ENCODE data around the gene NHLRC1. TPM values are rescaled to one million over a fixed set of nuclear protein-coding genes. Genes with fewer than 3 reads are reported as not detected.

NHLRC1 gene
- total RNA-seq: 0.99 TPM
- 2.4 TPM for polyA plus RNA-seq
- long read RNA-seq, donor 1: 0 reads
- long read RNA-seq, donor 2: 0 reads
- long read RNA-seq, donor 3, partial matches to known transcripts: 0 of 1 reads
- long read RNA-seq, donor 3, other reads (novel, unspliced or antisense): 0 of 1 reads
- long read RNA-seq, donor 4, partial matches to known transcripts: 0 of 4 reads
- long read RNA-seq, donor 4, other reads (novel, unspliced or antisense): 0 of 4 reads
- long read RNA-seq, donor 5, transcript NHLRC1-201 (1 exons, 2,248 nt): major isoform, 5 of 5 reads
- long read RNA-seq, donor 5, partial matches to known transcripts: 0 of 5 reads
- long read RNA-seq, donor 5, other reads (novel, unspliced or antisense): 0 of 5 reads
- long read RNA-seq, donor 6, partial matches to known transcripts: 0 of 2 reads
- long read RNA-seq, donor 6, other reads (novel, unspliced or antisense): 0 of 2 reads
- long read RNA-seq, donor 7, partial matches to known transcripts: 0 of 2 reads
- long read RNA-seq, donor 7, other reads (novel, unspliced or antisense): 0 of 2 reads
- long read RNA-seq, donor 8, partial matches to known transcripts: 0 of 2 reads
- long read RNA-seq, donor 8, other reads (novel, unspliced or antisense): 0 of 2 reads
- long read RNA-seq, donor 9, partial matches to known transcripts: 0 of 2 reads
- long read RNA-seq, donor 9, other reads (novel, unspliced or antisense): 0 of 2 reads
- long read RNA-seq, donor 10: 0 reads

DNA sequence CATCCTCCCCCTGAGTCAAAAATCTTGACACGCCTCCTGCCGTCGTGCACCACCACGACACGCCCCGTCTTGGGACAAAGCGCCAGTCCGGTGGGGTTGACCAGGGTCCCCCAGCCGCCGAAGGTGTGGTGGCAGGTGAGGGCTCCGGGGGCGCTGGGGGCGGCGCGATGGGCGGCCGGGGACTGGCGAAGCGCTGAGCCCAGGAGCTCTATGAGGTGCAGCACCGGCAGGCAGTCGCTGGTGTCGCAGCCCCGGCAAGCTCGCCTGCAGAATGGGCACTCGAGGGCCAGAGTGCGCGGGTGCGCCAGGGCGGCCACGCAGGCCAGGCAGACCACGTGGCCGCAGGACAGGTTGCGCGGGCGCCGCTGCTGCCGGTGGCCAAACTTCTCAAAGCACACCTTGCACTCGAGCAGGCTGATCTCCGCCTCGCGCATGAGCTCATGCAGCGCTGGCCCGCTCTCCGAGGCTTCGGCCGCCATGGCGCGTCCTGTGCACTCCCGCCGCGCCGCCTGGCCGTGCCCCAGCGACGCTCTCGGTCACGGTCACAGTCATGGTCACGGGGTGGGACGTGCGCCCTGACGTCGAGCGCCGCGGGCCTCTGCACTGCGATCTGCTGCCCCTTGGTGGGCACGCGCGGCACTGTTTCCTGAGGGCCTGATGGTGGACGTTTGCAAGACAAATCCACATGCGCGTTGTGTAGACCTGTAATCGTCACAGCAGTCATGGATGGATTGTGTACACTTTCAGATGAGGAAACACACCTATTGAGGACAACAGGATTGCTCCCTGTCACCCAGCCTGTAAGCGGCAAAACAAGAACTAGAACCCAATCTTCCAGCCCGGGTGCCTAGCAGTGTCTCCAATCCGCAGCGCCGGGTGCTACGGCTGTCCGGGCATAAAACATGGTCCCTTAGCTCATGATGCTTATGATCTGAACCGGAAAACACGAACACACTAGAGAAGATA lies at the start of gene NHLRC1:
Gene NHLRC1, minus strand, starts transcription at position 550 of the 966 bp plus-strand sequence. Its CDS starts 71 bp downstream, at position 479.
- Histone ChIP-seq H3K36me3 (ENCODE audit: control insufficient read depth in 2 of 2, insufficient read depth in 2 of 2, low read length in 1 of 2) (no peaks in the 10 kb centered on the region), H3K27ac (ENCODE audit: low read depth in 1 of 2, low read length in 1 of 2) (peak within 1 kb of the TSS in 1 of 2 donors; percentile 20), H3K4me1 (ENCODE audit: control insufficient read depth in 2 of 2, insufficient read depth in 2 of 2, low read length in 2 of 2) (peaks cover 10% of the 10 kb centered on the region in 2 donors), H3K27me3 (ENCODE audit: control insufficient read depth in 2 of 2, insufficient read depth in 1 of 2, low read length in 1 of 2) (no peaks in the 10 kb centered on the region), H3K4me3 (ENCODE audit: low read length in 2 of 2) (peak within 1 kb of the TSS; percentile 40 to 68), H3K9me3 (ENCODE audit: control insufficient read depth in 2 of 2, insufficient read depth in 1 of 2, low read length in 1 of 2) (peaks cover 1 to 6% of the 10 kb centered on the region in 2 donors)
- 20% methylated on average over 82 of the region's 82 CpGs for WGBS
- DNase-seq (ENCODE audit: low read depth in 6 of 9, low spot score in 9 of 9): peak; percentile 45 to 85 (median 55)

DNA sequence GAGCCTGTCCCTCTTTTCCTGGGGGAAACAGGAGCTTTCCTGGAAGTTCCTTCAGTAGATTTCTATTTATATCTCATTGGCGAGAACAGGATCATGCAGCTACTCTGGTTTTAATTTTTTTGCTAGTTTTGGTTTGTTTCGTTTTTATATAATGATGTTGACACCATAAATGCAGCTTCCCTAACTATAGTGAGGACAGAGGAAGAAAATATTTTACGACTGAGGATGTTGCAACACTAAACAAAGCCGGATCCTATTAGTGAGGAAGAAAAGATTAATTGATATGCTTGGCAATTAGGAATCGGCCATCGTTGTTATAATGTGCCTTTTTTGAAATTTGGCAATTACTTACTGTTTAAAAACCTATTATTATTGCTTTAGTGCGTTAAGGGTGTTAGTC lies 49.4 kb upstream of the NHLRC1 start:
- H3K4me1 ChIP-seq (ENCODE audit: control insufficient read depth in 2 of 2, insufficient read depth in 2 of 2, low read length in 2 of 2): no peaks in the 10 kb centered on the region
- 96% methylated on average over 7 of the region's 7 CpGs for WGBS
- no peak for DNase-seq (ENCODE audit: low read depth in 6 of 9, low spot score in 9 of 9)
- H3K27ac ChIP-seq (ENCODE audit: low read depth in 1 of 2, low read length in 1 of 2): no peak overlapping the region
- no peaks in the 10 kb centered on the region for H3K27me3 ChIP-seq (ENCODE audit: control insufficient read depth in 2 of 2, insufficient read depth in 1 of 2, low read length in 1 of 2)
- H3K9me3 ChIP-seq (ENCODE audit: control insufficient read depth in 2 of 2, insufficient read depth in 1 of 2, low read length in 1 of 2): no peaks in the 10 kb centered on the region
- H3K36me3 ChIP-seq (ENCODE audit: control insufficient read depth in 2 of 2, insufficient read depth in 2 of 2, low read length in 1 of 2): peaks cover 11 to 29% of the 10 kb centered on the region in 2 donors
- H3K4me3 ChIP-seq (ENCODE audit: low read length in 2 of 2): no peak overlapping the region

GRCh38 chr6:18168264-18168663 lies 45.8 kb upstream of the NHLRC1 start:
- Histone ChIP-seq H3K27ac (ENCODE audit: low read depth in 1 of 2, low read length in 1 of 2) (no peak overlapping the region), H3K4me3 (ENCODE audit: low read length in 2 of 2) (no peak overlapping the region), H3K4me1 (ENCODE audit: control insufficient read depth in 2 of 2, insufficient read depth in 2 of 2, low read length in 2 of 2) (no peaks in the 10 kb centered on the region), H3K27me3 (ENCODE audit: control insufficient read depth in 2 of 2, insufficient read depth in 1 of 2, low read length in 1 of 2) (no peaks in the 10 kb centered on the region), H3K36me3 (ENCODE audit: control insufficient read depth in 2 of 2, insufficient read depth in 2 of 2, low read length in 1 of 2) (peaks cover 20 to 47% of the 10 kb centered on the region in 2 donors), H3K9me3 (ENCODE audit: control insufficient read depth in 2 of 2, insufficient read depth in 1 of 2, low read length in 1 of 2) (no peaks in the 10 kb centered on the region)
- no peak for DNase-seq (ENCODE audit: low read depth in 6 of 9, low spot score in 9 of 9)
- 98% methylated on average over 3 of the region's 3 CpGs for WGBS

GRCh38 chr6:18166312-18167036 lies 44.0 kb upstream of the NHLRC1 start:
- WGBS: 94% methylated on average over 2 of the region's 2 CpGs
- Histone ChIP-seq H3K9me3 (ENCODE audit: control insufficient read depth in 2 of 2, insufficient read depth in 1 of 2, low read length in 1 of 2) (no peaks in the 10 kb centered on the region), H3K27me3 (ENCODE audit: control insufficient read depth in 2 of 2, insufficient read depth in 1 of 2, low read length in 1 of 2) (no peaks in the 10 kb centered on the region), H3K4me1 (ENCODE audit: control insufficient read depth in 2 of 2, insufficient read depth in 2 of 2, low read length in 2 of 2) (no peaks in the 10 kb centered on the region), H3K36me3 (ENCODE audit: control insufficient read depth in 2 of 2, insufficient read depth in 2 of 2, low read length in 1 of 2) (peaks cover 26 to 51% of the 10 kb centered on the region in 2 donors), H3K4me3 (ENCODE audit: low read length in 2 of 2) (no peak overlapping the region), H3K27ac (ENCODE audit: low read depth in 1 of 2, low read length in 1 of 2) (no peak overlapping the region)
- no peak for DNase-seq (ENCODE audit: low read depth in 6 of 9, low spot score in 9 of 9)

DNA sequence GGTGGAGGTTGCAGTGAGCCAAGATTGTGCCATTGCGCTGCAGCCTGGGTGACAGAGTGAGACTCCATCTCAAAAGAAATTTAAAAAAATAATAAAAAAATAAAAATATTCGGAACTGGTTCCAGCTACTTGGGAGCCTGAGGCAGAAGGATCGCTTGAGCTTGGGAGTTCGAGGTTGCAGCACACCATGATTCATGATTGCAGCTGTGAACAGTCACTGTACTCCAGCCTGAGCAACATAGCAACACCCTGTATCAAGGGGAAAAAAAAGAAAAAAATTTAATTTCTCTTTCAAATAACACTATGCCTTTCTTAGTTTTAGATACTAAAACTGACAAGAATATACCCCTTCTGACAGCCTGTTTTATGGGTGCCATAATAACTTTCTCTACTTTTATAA lies 43.3 kb upstream of the NHLRC1 start:
- Histone ChIP-seq H3K36me3 (ENCODE audit: control insufficient read depth in 2 of 2, insufficient read depth in 2 of 2, low read length in 1 of 2) (peaks cover 31 to 54% of the 10 kb centered on the region in 2 donors), H3K9me3 (ENCODE audit: control insufficient read depth in 2 of 2, insufficient read depth in 1 of 2, low read length in 1 of 2) (no peaks in the 10 kb centered on the region), H3K4me3 (ENCODE audit: low read length in 2 of 2) (no peak overlapping the region), H3K27ac (ENCODE audit: low read depth in 1 of 2, low read length in 1 of 2) (no peak overlapping the region), H3K27me3 (ENCODE audit: control insufficient read depth in 2 of 2, insufficient read depth in 1 of 2, low read length in 1 of 2) (no peaks in the 10 kb centered on the region), H3K4me1 (ENCODE audit: control insufficient read depth in 2 of 2, insufficient read depth in 2 of 2, low read length in 2 of 2) (no peaks in the 10 kb centered on the region)
- no peak for DNase-seq (ENCODE audit: low read depth in 6 of 9, low spot score in 9 of 9)
- 98% methylated on average over 4 of the region's 4 CpGs for WGBS

DNA sequence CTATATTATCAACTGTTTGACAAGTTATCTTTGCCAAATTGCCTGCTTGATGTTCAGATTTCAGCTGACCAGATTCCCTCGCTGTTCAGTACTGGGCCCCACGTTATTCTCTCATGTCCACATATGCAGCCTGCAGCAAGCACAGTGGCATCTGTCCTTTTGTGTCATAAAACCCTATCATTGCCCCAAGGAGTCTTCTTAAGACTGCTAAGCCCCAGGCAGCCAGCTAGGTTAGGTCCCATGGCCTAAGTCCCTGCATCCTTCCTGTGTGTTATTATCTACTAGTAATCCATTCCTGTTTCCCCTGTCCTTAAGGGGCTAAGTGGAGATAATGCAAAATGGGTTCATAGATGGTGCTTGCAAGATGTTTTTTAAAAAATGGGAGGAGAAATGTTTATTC lies 39.9 kb upstream of the NHLRC1 start:
- no peak overlapping the region for H3K27ac ChIP-seq (ENCODE audit: low read depth in 1 of 2, low read length in 1 of 2)
- peaks cover 32 to 47% of the 10 kb centered on the region in 2 donors for H3K36me3 ChIP-seq (ENCODE audit: control insufficient read depth in 2 of 2, insufficient read depth in 2 of 2, low read length in 1 of 2)
- H3K4me1 ChIP-seq (ENCODE audit: control insufficient read depth in 2 of 2, insufficient read depth in 2 of 2, low read length in 2 of 2): no peaks in the 10 kb centered on the region
- WGBS: 97% methylated on average over 2 of the region's 2 CpGs
- no peak overlapping the region for H3K4me3 ChIP-seq (ENCODE audit: low read length in 2 of 2)
- no peaks in the 10 kb centered on the region for H3K27me3 ChIP-seq (ENCODE audit: control insufficient read depth in 2 of 2, insufficient read depth in 1 of 2, low read length in 1 of 2)
- H3K9me3 ChIP-seq (ENCODE audit: control insufficient read depth in 2 of 2, insufficient read depth in 1 of 2, low read length in 1 of 2): no peaks in the 10 kb centered on the region
- no peak for DNase-seq (ENCODE audit: low read depth in 6 of 9, low spot score in 9 of 9)

GRCh38 chr6:18161431-18161830 lies 39.0 kb upstream of the NHLRC1 start:
- H3K9me3 ChIP-seq (ENCODE audit: control insufficient read depth in 2 of 2, insufficient read depth in 1 of 2, low read length in 1 of 2): no peaks in the 10 kb centered on the region
- no peak for DNase-seq (ENCODE audit: low read depth in 6 of 9, low spot score in 9 of 9)
- peaks cover 0 to under 1% of the 10 kb centered on the region in 2 donors for H3K4me1 ChIP-seq (ENCODE audit: control insufficient read depth in 2 of 2, insufficient read depth in 2 of 2, low read length in 2 of 2)
- H3K36me3 ChIP-seq (ENCODE audit: control insufficient read depth in 2 of 2, insufficient read depth in 2 of 2, low read length in 1 of 2): peaks cover 29 to 40% of the 10 kb centered on the region in 2 donors
- over 99% methylated on average over 2 of the region's 2 CpGs for WGBS
- no peaks in the 10 kb centered on the region for H3K27me3 ChIP-seq (ENCODE audit: control insufficient read depth in 2 of 2, insufficient read depth in 1 of 2, low read length in 1 of 2)
- H3K27ac ChIP-seq (ENCODE audit: low read depth in 1 of 2, low read length in 1 of 2): no peak overlapping the region
- no peak overlapping the region for H3K4me3 ChIP-seq (ENCODE audit: low read length in 2 of 2)

DNA sequence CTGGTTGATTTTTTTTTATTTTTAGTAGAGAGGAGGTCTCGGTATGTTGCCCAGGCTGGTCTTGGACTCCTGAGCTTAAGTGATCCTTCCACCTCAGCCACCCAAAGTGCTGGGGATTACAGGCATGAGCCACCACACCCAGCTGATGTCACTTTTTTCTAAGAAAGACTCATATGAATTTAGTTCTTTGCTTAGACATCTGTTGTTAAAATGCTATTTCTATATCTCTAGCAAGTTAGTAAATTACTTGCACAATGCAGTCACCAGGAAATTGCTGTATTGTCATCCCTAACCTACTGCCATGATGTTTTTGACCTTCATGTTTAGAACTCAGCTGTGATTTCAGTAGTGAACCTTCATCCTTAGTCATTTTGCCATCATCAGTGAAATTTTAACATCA lies 38.4 kb upstream of the NHLRC1 start:
- H3K27ac ChIP-seq (ENCODE audit: low read depth in 1 of 2, low read length in 1 of 2): no peak overlapping the region
- peaks cover 24 to 37% of the 10 kb centered on the region in 2 donors for H3K36me3 ChIP-seq (ENCODE audit: control insufficient read depth in 2 of 2, insufficient read depth in 2 of 2, low read length in 1 of 2)
- WGBS: 98% methylated on average over 1 of the region's 1 CpG

More for the DNA sequence above, 38.4 kb upstream of the NHLRC1 start:
- no peaks in the 10 kb centered on the region for H3K27me3 ChIP-seq (ENCODE audit: control insufficient read depth in 2 of 2, insufficient read depth in 1 of 2, low read length in 1 of 2)
- no peak for DNase-seq (ENCODE audit: low read depth in 6 of 9, low spot score in 9 of 9)
- no peak overlapping the region for H3K4me3 ChIP-seq (ENCODE audit: low read length in 2 of 2)
- no peaks in the 10 kb centered on the region for H3K9me3 ChIP-seq (ENCODE audit: control insufficient read depth in 2 of 2, insufficient read depth in 1 of 2, low read length in 1 of 2)
- H3K4me1 ChIP-seq (ENCODE audit: control insufficient read depth in 2 of 2, insufficient read depth in 2 of 2, low read length in 2 of 2): peaks cover 4 to 5% of the 10 kb centered on the region in 2 donors
